LNCAP (cell line): ENCODE measurements around the gene MRPS33.

Experiments used
- CTCF ChIP-seq: fragments of 450-650 bp; IDR thresholded peaks from 2 replicates; pipeline ENCODE4 v1.5.1; 2017; ENCODE audit warnings: mild to moderate bottlenecking

Gene MRPS33

DNA sequence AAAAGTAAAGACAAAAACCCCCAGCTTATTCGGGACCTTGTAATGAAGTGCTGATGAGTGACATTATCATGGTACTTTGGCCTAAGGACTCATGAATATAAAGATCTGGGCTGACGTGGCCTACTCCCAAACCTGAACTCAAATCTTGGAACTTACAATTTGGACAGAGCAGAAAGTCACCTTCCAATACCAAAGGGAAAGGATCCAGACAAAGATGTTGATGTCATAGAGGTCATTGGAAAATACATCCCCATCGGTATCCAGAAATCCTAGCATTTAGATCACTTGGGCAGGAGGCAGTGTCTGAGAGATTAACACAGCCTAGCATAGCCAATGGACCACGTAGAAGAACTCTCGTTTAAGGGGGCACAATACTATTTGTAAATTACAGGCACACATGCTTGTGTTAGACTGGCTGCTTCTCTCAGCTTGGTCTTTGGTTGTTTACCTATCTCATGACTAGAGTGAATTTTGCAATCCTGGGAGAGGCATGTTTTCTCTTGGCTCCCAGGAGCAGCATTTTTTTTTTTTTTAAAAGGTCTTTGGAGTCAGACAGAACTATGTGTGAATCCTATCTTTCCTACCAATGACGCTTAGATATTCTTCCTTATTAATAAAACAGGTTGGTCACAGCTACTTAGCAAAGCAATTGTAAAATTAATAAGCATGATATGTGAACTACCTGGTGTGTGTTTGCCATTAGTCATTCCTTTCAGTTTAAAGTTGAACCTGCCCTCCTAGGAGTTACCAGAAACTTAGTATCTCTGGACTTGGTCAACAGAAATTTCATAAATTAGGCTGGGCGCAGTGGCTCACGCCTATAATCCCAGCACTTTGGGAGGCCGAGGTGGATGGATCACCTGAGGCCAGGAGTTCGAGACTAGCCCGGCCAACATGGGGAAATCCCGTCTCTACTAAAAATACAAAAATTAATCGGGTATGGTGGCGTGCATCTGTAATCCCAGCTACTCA is 27.8 kb upstream of the MRPS33 start:
- no peak for TF ChIP-seq CTCF

DNA sequence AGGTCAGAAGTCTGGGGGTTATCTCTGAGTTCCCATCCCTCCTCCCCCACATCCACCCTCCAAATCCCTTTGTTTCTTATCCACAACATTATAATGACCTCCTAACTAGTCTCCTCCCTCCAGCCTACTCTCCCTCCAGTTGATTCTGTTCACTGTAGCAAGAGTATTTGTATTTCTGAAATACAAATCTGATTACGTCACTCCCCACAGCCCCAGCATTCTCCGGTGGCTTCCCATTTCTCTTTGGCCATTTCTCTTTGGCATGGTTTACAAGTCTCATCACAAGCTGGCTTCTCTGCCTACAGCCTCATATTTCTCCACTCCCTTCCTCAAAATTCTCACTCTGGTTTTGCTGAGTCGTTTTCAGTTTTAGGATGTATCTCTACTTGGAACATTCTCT is 24.6 kb upstream of the MRPS33 start:
- TF ChIP-seq CTCF: no peak

- no peak for TF ChIP-seq CTCF
Observed at GRCh38 chr7:141028767-141029166, 14.0 kb upstream of the MRPS33 start.

GRCh38 chr7:141027043-141027442 is 12.3 kb upstream of the MRPS33 start:
- no peak for TF ChIP-seq CTCF

DNA sequence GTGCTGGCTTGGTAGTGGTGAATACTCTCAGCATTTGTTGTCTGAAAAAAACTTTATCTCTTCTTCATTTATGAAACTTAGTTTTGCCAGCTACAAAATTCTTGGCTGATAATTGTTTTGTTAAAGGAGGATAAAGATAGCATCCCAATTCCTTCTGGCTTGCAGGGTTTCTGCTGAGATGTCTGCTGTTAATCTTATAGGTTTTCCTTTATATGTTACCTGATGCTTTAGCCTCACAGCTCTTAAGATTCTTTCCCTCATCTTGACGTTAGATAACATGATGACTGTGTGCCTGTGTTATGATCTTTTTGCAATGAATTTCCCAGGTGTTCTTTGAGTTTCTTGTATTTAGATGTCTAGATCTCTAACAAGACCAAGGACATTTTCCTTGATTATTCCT is 9.9 kb upstream of the MRPS33 start:
- no peak for TF ChIP-seq CTCF

DNA sequence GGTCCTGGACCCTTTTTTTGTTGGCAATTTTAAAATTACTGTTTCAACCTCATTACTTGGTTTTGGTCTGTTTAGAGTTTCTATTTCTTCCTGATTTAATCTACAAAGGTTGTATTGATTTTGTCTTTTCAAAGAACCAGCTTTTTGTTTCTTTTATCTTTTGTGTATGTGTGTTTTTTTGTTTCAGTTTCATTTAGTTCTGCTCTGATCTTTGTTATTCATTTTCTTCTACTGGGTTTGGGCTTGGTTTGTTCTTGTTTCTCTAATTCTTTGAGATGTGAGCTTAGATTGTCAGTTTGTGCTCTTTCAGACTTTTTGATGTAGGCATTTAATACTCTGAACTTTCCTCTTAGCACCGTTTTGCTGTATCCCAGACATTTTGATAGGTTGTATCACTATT is 8.5 kb upstream of the MRPS33 start:
- TF ChIP-seq CTCF: no peak

DNA sequence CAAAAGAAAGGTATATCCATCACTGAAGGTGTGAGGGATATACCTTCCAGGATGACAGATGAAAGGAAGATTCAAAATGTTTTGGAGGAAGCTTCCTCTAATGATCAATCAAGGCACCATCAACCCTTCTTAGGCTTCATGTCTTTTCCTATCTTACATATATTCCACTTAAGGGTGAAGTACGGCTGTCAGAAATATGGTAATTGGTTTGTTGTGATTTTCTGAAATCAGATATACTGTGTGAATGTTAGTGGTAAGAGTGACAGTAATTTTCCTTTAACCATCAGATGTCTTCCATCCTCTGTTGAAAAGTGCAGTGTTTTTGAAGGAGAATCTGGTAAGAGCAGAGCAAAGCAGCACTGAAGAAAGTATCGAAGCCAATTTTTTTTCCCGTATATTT is 2.8 kb upstream of the MRPS33 start:
- TF ChIP-seq CTCF: no peak

DNA sequence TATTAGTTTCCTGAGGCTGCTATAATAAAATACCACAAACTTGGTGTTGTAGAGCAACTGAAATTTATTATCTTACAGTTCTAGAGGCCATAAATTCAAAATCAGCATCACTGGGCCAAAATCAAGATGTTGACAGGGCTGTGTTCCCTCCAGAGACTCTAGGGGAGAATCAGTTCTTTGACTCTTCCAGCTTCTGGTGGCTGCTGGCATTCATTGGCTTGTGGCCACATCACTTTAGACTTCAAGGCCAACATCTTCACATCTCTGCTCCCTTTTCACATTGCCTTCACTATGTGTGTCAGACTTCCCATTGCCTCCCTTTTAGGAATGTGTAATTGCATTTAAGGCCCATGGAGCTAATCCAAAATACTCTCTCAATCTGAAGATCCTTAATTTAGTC is 1.6 kb upstream of the MRPS33 start:
- TF ChIP-seq CTCF: no peak
